Neural progenitor cell (in vitro differentiated cells): ENCODE data around the gene CNNM2. TPM values are rescaled to one million over a fixed set of nuclear protein-coding genes. Genes with fewer than 3 reads are reported as not detected.

Experiments
- DNase-seq: peaks from one replicate; pipeline ENCODE4 v3.0.0-alpha.2; 2016; ENCODE audit warnings: low spot score
- H2AFZ ChIP-seq: fragments of 200-600 bp; sonication (generic); replicated peaks from 2 replicates; pipeline ENCODE4 v1.6.1; 2016; ENCODE audit warnings: antibody characterized with exemption
- H3F3A ChIP-seq: fragments of 200-600 bp; sonication (generic); 2 replicates; pipeline ENCODE4 v1.6.1; 2016; ENCODE audit warnings: antibody characterized with exemption, low read depth
- H3K27ac ChIP-seq: fragments of 200-600 bp; sonication (generic); 2 replicates; pipeline ENCODE4 v1.5.1; 2016; ENCODE audit warnings: mild to moderate bottlenecking
- H3K27me3 ChIP-seq: fragments of 200-600 bp; sonication (generic); 2 replicates; pipeline ENCODE4 v1.6.1; 2016; ENCODE audit warnings: mild to moderate bottlenecking, moderate library complexity
- H3K36me3 ChIP-seq: fragments of 200-600 bp; sonication (generic); 2 replicates; pipeline ENCODE4 v1.5.1; 2016
- H3K4me1 ChIP-seq: fragments of 200-600 bp; sonication (generic); 2 replicates; pipeline ENCODE4 v1.6.1; 2016; ENCODE audit warnings: mixed run types
- H3K4me2 ChIP-seq: fragments of 200-600 bp; sonication (generic); 2 replicates; pipeline ENCODE4 v1.6.1; 2016
- H3K4me3 ChIP-seq: fragments of 200-600 bp; sonication (generic); 2 replicates; pipeline ENCODE4 v1.5.1; 2016
- H3K79me2 ChIP-seq: fragments of 200-600 bp; sonication (generic); 2 replicates; pipeline ENCODE4 v1.6.1; 2016; ENCODE audit warnings: low read depth
- H3K9ac ChIP-seq: fragments of 200-600 bp; sonication (generic); 2 replicates; pipeline ENCODE4 v1.6.1; 2016
- H3K9me3 ChIP-seq: fragments of 200-600 bp; sonication (generic); 2 replicates; pipeline ENCODE4 v1.5.1; 2016; ENCODE audit warnings: low read depth
- H4K20me1 ChIP-seq: fragments of 200-600 bp; sonication (generic); 2 replicates; pipeline ENCODE4 v1.6.1; 2016; ENCODE audit warnings: low read depth
- H3K27ac Mint-ChIP-seq: 3 replicates; pipeline ENCODE4 v1.8.0; 2021; ENCODE audit warnings: mixed read lengths
- H3K27me3 Mint-ChIP-seq: 2 replicates; pipeline ENCODE4 v1.8.0; 2022; ENCODE audit warnings: low read depth, mild to moderate bottlenecking, inconsistent platforms, moderate library complexity, mixed read lengths; ENCODE audit not compliant: insufficient read depth
- H3K36me3 Mint-ChIP-seq: 3 replicates; pipeline ENCODE4 v1.8.0; 2021; ENCODE audit warnings: mixed read lengths
- H3K4me1 Mint-ChIP-seq: 3 replicates; pipeline ENCODE4 v1.8.0; 2021; ENCODE audit warnings: mixed read lengths
- H3K4me3 Mint-ChIP-seq: 3 replicates; pipeline ENCODE4 v1.8.0; 2021; ENCODE audit warnings: mild to moderate bottlenecking, moderate library complexity, mixed read lengths
- H3K9me3 Mint-ChIP-seq: 3 replicates; pipeline ENCODE4 v1.8.0; 2020; ENCODE audit warnings: mixed read lengths
- CTCF ChIP-seq: fragments of 200-600 bp; sonication (generic); IDR thresholded peaks from 2 replicates; pipeline ENCODE4 v1.5.1; 2017; ENCODE audit warnings: antibody characterized with exemption, mild to moderate bottlenecking
- EZH2 ChIP-seq: fragments of 200-600 bp; sonication (generic); IDR thresholded peaks from 2 replicates; pipeline ENCODE4 v1.6.1; 2017; ENCODE audit warnings: antibody characterized with exemption, mild to moderate bottlenecking, moderate library complexity
- EZH2phosphoT487 ChIP-seq: fragments of 200-600 bp; sonication (generic); IDR thresholded peaks from 2 replicates; pipeline ENCODE4 v1.6.1; 2017; ENCODE audit warnings: antibody characterized with exemption
- total RNA-seq: library from RNA; depleted of rRNA; stranded (reverse); fragments of >200 nt; gene quantifications from 2 replicates; pipeline ENCODE4 v1.2.3, GENCODE V29; 2015; ENCODE audit warnings: low replicate concordance

Gene CNNM2
- total RNA-seq, 1 donor from 2014 or later = 11.4 TPM

GRCh38 chr10:103104721-103105120 is 186.6 kb downstream of the CNNM2 start:
- Histone ChIP-seq H3K36me3 (no peaks in the 10 kb centered on the region), H3K4me3 (no peak overlapping the region), H3K27ac (no peak overlapping the region), H2AFZ (no peak overlapping the region), H3K27me3 (no peaks in the 10 kb centered on the region), H3K9ac (no peak overlapping the region), H4K20me1 (no peaks in the 10 kb centered on the region), H3K4me1 (peaks cover 3% of the 10 kb centered on the region), H3K4me2 (no peak overlapping the region), H3K79me2 (no peaks in the 10 kb centered on the region), H3F3A (no peaks in the 10 kb centered on the region), H3K9me3 (no peaks in the 10 kb centered on the region)
- no peaks in the 10 kb centered on the region for H3K4me1 Mint-ChIP-seq
- H3K4me3 Mint-ChIP-seq = no peak overlapping the region
- TF ChIP-seq EZH2 (no peak), EZH2phosphoT487 (no peak), CTCF (no peak)
- no peak overlapping the region for H3K27ac Mint-ChIP-seq
- no peaks in the 10 kb centered on the region for H3K27me3 Mint-ChIP-seq
- H3K36me3 Mint-ChIP-seq = peaks cover 13% of the 10 kb centered on the region
- no peaks in the 10 kb centered on the region for H3K9me3 Mint-ChIP-seq
- no peak for DNase-seq

GRCh38 chr10:103105462-103105861 is 187.4 kb downstream of the CNNM2 start:
- Mint-ChIP-seq H3K4me3 (no peak overlapping the region), H3K36me3 (peaks cover 14% of the 10 kb centered on the region), H3K27me3 (no peaks in the 10 kb centered on the region), H3K4me1 (no peaks in the 10 kb centered on the region), H3K27ac (no peak overlapping the region), H3K9me3 (no peaks in the 10 kb centered on the region)
- no peak overlapping the region for H3K9ac ChIP-seq
- no peaks in the 10 kb centered on the region for H3K9me3 ChIP-seq
- H4K20me1 ChIP-seq = no peaks in the 10 kb centered on the region
- H3K27me3 ChIP-seq = no peaks in the 10 kb centered on the region
- H3K4me1 ChIP-seq = peaks cover 3% of the 10 kb centered on the region
- no peak overlapping the region for H3K27ac ChIP-seq
- no peaks in the 10 kb centered on the region for H3K36me3 ChIP-seq
- no peak overlapping the region for H3K4me3 ChIP-seq
- no peaks in the 10 kb centered on the region for H3F3A ChIP-seq
- no peak overlapping the region for H2AFZ ChIP-seq
- no peak for DNase-seq
- TF ChIP-seq EZH2phosphoT487 (no peak), CTCF (no peak), EZH2 (no peak)
- no peak overlapping the region for H3K4me2 ChIP-seq
- H3K79me2 ChIP-seq = no peaks in the 10 kb centered on the region

- TF ChIP-seq CTCF (no peak), EZH2phosphoT487 (no peak), EZH2 (no peak)
- H3K4me1 Mint-ChIP-seq = peaks cover 6% of the 10 kb centered on the region
Measured at GRCh38 chr10:103106539-103106938, 188.4 kb downstream of the CNNM2 start.

More at GRCh38 chr10:103106539-103106938, 188.4 kb downstream of the CNNM2 start:
- Mint-ChIP-seq H3K27ac (no peak overlapping the region), H3K36me3 (peaks cover 15% of the 10 kb centered on the region), H3K4me3 (no peak overlapping the region), H3K9me3 (no peaks in the 10 kb centered on the region), H3K27me3 (no peaks in the 10 kb centered on the region)
- Histone ChIP-seq H4K20me1 (no peaks in the 10 kb centered on the region), H2AFZ (no peak overlapping the region), H3K4me2 (no peak overlapping the region), H3K27me3 (no peaks in the 10 kb centered on the region), H3K4me1 (peaks cover 13% of the 10 kb centered on the region), H3K79me2 (no peaks in the 10 kb centered on the region), H3K9me3 (no peaks in the 10 kb centered on the region), H3F3A (no peaks in the 10 kb centered on the region), H3K4me3 (no peak overlapping the region), H3K36me3 (no peaks in the 10 kb centered on the region), H3K27ac (no peak overlapping the region), H3K9ac (no peak overlapping the region)
- no peak for DNase-seq
